CD14-positive monocyte (primary cell): ENCODE measurements around the gene XRCC4. TPM values are rescaled to one million over a fixed set of nuclear protein-coding genes. Genes with fewer than 3 reads are reported as not detected.

ENCODE experiments used
- DNase-seq, 3 donors: peaks; one replicate each; pipeline ENCODE4 v3.0.0-alpha.2; 2011 to 2022
- H2AFZ ChIP-seq: 2 replicates; pipeline ENCODE4 v1.6.0; 2012; ENCODE audit warnings: mild to moderate bottlenecking, low read depth, low read length, inconsistent platforms; ENCODE audit not compliant: insufficient read depth, poor library complexity, severe bottlenecking
- H3K27ac ChIP-seq, 2 donors: 1 replicate in 1 of 2; 2 replicates in 1 of 2; pipeline ENCODE4 v1.5.1; 2012 to 2013; ENCODE audit warnings: low read length in 2 of 2, control low read depth in 1 of 2, inconsistent platforms in 1 of 2, low read depth in 1 of 2, mild to moderate bottlenecking in 1 of 2
- H3K27me3 ChIP-seq, 2 donors: one replicate each; pipeline versions ENCODE4 v1.6.0 to v1.6.1; 2011 to 2013; ENCODE audit warnings: low read length in 2 of 2; ENCODE audit not compliant: control insufficient read depth in 2 of 2, insufficient read depth in 2 of 2
- H3K36me3 ChIP-seq, 2 donors: replicated peaks in 1 of 2; 1 replicate in 1 of 2; 2 replicates in 1 of 2; pipeline versions ENCODE4 v1.5.1 to v1.6.1; 2012 to 2013; ENCODE audit warnings: low read length in 2 of 2, control low read depth in 1 of 2, inconsistent platforms in 1 of 2, mild to moderate bottlenecking in 1 of 2; ENCODE audit not compliant: insufficient read depth in 2 of 2, control insufficient read depth in 1 of 2
- H3K4me1 ChIP-seq, 2 donors: 1 replicate in 1 of 2; 2 replicates in 1 of 2; pipeline versions ENCODE4 v1.5.1 to v1.6.1; 2012 to 2013; ENCODE audit warnings: low read length in 2 of 2, control low read depth in 1 of 2, inconsistent platforms in 1 of 2, mild to moderate bottlenecking in 1 of 2, moderate library complexity in 1 of 2; ENCODE audit not compliant: insufficient read depth in 2 of 2, control insufficient read depth in 1 of 2
- H3K4me2 ChIP-seq: replicated peaks from 2 replicates; pipeline ENCODE3; 2012; ENCODE audit warnings: low read length, moderate library complexity, mild to moderate bottlenecking; ENCODE audit not compliant: poor library complexity, severe bottlenecking; ENCODE audit errors: extremely low read depth
- H3K4me3 ChIP-seq, 3 experiments: fragments of 200-600 bp in 1 of 3; sonication (generic) in 1 of 3; replicated peaks in 1 of 3; 1 replicate in 2 of 3; 2 replicates in 1 of 3; pipeline ENCODE4 v1.5.1; 2011 to 2013; ENCODE audit warnings: low read length in 3 of 3, mild to moderate bottlenecking in 3 of 3, control low read depth in 2 of 3, low read depth in 2 of 3, inconsistent platforms in 1 of 3, moderate library complexity in 1 of 3
- H3K79me2 ChIP-seq: 2 replicates; pipeline ENCODE4 v1.6.0; 2012; ENCODE audit warnings: mild to moderate bottlenecking, control low read depth, inconsistent platforms, low read length, moderate library complexity; ENCODE audit not compliant: insufficient read depth
- H3K9ac ChIP-seq: 2 replicates; pipeline ENCODE4 v1.6.0; 2017; ENCODE audit warnings: low read length, mild to moderate bottlenecking; ENCODE audit not compliant: insufficient read depth, poor library complexity, severe bottlenecking
- H3K9me3 ChIP-seq, 2 donors: replicated peaks in 1 of 2; 1 replicate in 1 of 2; 2 replicates in 1 of 2; pipeline versions ENCODE4 v1.5.1 to v1.6.1; 2012 to 2013; ENCODE audit warnings: low read length in 2 of 2, control low read depth in 1 of 2; ENCODE audit not compliant: control insufficient read depth in 1 of 2, insufficient read depth in 1 of 2
- H4K20me1 ChIP-seq: 2 replicates; pipeline ENCODE4 v1.6.0; 2012; ENCODE audit warnings: mild to moderate bottlenecking, low read length, control low read depth, moderate library complexity; ENCODE audit not compliant: insufficient read depth
- H3K27ac Mint-ChIP-seq, 7 donors: one replicate each; pipeline ENCODE4 v1.8.0; 2020; ENCODE audit warnings: mild to moderate bottlenecking in 7 of 7, mixed read lengths in 7 of 7, moderate library complexity in 6 of 7, inconsistent platforms in 2 of 7
- H3K27me3 Mint-ChIP-seq, 3 donors: one replicate each; pipeline ENCODE4 v1.8.0; 2021 to 2022; ENCODE audit warnings: low read depth in 3 of 3, mild to moderate bottlenecking in 3 of 3, mixed read lengths in 3 of 3, moderate library complexity in 3 of 3, inconsistent platforms in 1 of 3
- H3K36me3 Mint-ChIP-seq, 2 donors: one replicate each; pipeline ENCODE4 v1.8.0; 2020; ENCODE audit warnings: mixed read lengths in 2 of 2, inconsistent platforms in 1 of 2, mild to moderate bottlenecking in 1 of 2
- H3K4me1 Mint-ChIP-seq: one replicate; pipeline ENCODE4 v1.8.0; 2020; ENCODE audit warnings: mild to moderate bottlenecking, mixed read lengths
- H3K4me3 Mint-ChIP-seq, 2 donors: one replicate each; pipeline ENCODE4 v1.8.0; 2020; ENCODE audit warnings: mild to moderate bottlenecking in 2 of 2, mixed read lengths in 2 of 2, moderate library complexity in 1 of 2
- H3K9me3 Mint-ChIP-seq, 7 donors: one replicate each; pipeline ENCODE4 v1.8.0; 2020 to 2022; ENCODE audit warnings: mixed read lengths in 7 of 7, mild to moderate bottlenecking in 6 of 7, moderate library complexity in 6 of 7, inconsistent platforms in 2 of 7
- CTCF ChIP-seq: fragments of 200-600 bp; IDR thresholded peaks from one replicate; pipeline ENCODE4 v1.8.0; 2022; ENCODE audit warnings: antibody characterized with exemption, mild to moderate bottlenecking
- WGBS: methylation state at CpG from one replicate; pipeline ENCODE4 v1.1.5; 2013; ENCODE audit warnings: missing lambda C conversion rate; ENCODE audit not compliant: insufficient coverage; 5-methylcytosine and 5-hydroxymethylcytosine counted together
- intact Hi-C, 2 donors: fragments of 100-400 bp; cut with micrococcal nuclease; formaldehyde crosslinking; loops; one replicate each; pipeline versions ENCODE4 v1.15.0 to v1.15.1; 2023
- polyA plus RNA-seq, 3 donors: library from polyadenylated mRNA; depleted of rRNA in 1 of 3; unstranded in 2 of 3; stranded (reverse) in 1 of 3; fragments of 300-500 nt in 2 of 3; fragments of >200 nt in 1 of 3; fragmentation: Illumina TruSeq in 2 of 3; gene quantifications; 1 replicate in 2 of 3; 2 replicates in 1 of 3; pipeline ENCODE4 v1.2.3, GENCODE V29; 2012 to 2021

The XRCC4 gene
- polyA plus RNA-seq, 3 donors: 4.0 to 21.8 (median 16.3) TPM

- Mint-ChIP-seq H3K4me3 (no peak overlapping the region), H3K27ac (no peak overlapping the region), H3K4me1 (peaks cover 10% of the 10 kb centered on the region), H3K36me3 (peaks cover 6 to 8% of the 10 kb centered on the region in 2 donors), H3K9me3 (peaks cover 0 to 8% (median 3%) of the 10 kb centered on the region in 7 donors), H3K27me3 (no peaks in the 10 kb centered on the region)
- no peak overlapping the region for H3K4me2 ChIP-seq
- DNase-seq: no peak
- H3K9ac ChIP-seq: no peak overlapping the region
- H3K27me3 ChIP-seq: no peaks in the 10 kb centered on the region
- no peaks in the 10 kb centered on the region for H3K79me2 ChIP-seq
- H3K4me3 ChIP-seq: no peak overlapping the region
- H3K9me3 ChIP-seq: no peaks in the 10 kb centered on the region
- intact Hi-C loops: no loop called here
- H2AFZ ChIP-seq: no peak overlapping the region
- no peak for TF ChIP-seq CTCF
- H4K20me1 ChIP-seq: no peaks in the 10 kb centered on the region
- H3K27ac ChIP-seq: no peak overlapping the region
- H3K4me1 ChIP-seq: peaks cover 3 to 11% of the 10 kb centered on the region in 2 donors
- WGBS: no CpG with 5 or more reads among the region's 2 CpGs
- H3K36me3 ChIP-seq: no peaks in the 10 kb centered on the region
Observed at GRCh38 chr5:83281176-83281575, 203.8 kb downstream of the XRCC4 start.

GRCh38 chr5:83281658-83282057, 204.3 kb downstream of the XRCC4 start:
- Mint-ChIP-seq H3K4me3 (no peak overlapping the region), H3K4me1 (peaks cover 10% of the 10 kb centered on the region), H3K27me3 (no peaks in the 10 kb centered on the region), H3K27ac (no peak overlapping the region), H3K9me3 (peaks cover 0 to 10% (median 4%) of the 10 kb centered on the region in 7 donors), H3K36me3 (peaks cover 6 to 9% of the 10 kb centered on the region in 2 donors)
- intact Hi-C loops: no loop called here
- Histone ChIP-seq H3K4me3 (no peak overlapping the region), H3K9ac (no peak overlapping the region), H3K79me2 (no peaks in the 10 kb centered on the region), H4K20me1 (no peaks in the 10 kb centered on the region), H3K4me1 (peaks cover 3 to 11% of the 10 kb centered on the region in 2 donors), H3K36me3 (no peaks in the 10 kb centered on the region), H3K9me3 (no peaks in the 10 kb centered on the region), H3K27ac (no peak overlapping the region), H2AFZ (no peak overlapping the region), H3K4me2 (no peak overlapping the region), H3K27me3 (no peaks in the 10 kb centered on the region)
- DNase-seq: no peak
- TF ChIP-seq CTCF: no peak
